Tibial nerve (tissue), 4 donors: ENCODE measurements around the gene ISLR.

Experiments
- EP300 ChIP-seq, 2 donors: sonication (generic); formaldehyde crosslinking; IDR thresholded peaks; one replicate each; pipeline ENCODE4 v1.6.1; 2017; ENCODE audit warnings: antibody characterized with exemption in 2 of 2, mild to moderate bottlenecking in 1 of 2
- POLR2A ChIP-seq, 2 donors: fragments of 450-650 bp; IDR thresholded peaks; one replicate each; pipeline ENCODE4 v1.6.1; 2017; ENCODE audit warnings: antibody characterized with exemption in 2 of 2, mild to moderate bottlenecking in 2 of 2, moderate library complexity in 2 of 2
- TF ChIP-seq, protein P1 (sequence below), 5 experiments: fragments of 200-600 bp in 3 of 5; fragments of 450-650 bp in 2 of 5; sonication (generic) in 3 of 5; IDR thresholded peaks; one replicate each; pipeline ENCODE4 v1.5.1; 2016 to 2019; ENCODE audit warnings: antibody characterized with exemption in 5 of 5, mild to moderate bottlenecking in 3 of 5, moderate library complexity in 2 of 5

DNA sequence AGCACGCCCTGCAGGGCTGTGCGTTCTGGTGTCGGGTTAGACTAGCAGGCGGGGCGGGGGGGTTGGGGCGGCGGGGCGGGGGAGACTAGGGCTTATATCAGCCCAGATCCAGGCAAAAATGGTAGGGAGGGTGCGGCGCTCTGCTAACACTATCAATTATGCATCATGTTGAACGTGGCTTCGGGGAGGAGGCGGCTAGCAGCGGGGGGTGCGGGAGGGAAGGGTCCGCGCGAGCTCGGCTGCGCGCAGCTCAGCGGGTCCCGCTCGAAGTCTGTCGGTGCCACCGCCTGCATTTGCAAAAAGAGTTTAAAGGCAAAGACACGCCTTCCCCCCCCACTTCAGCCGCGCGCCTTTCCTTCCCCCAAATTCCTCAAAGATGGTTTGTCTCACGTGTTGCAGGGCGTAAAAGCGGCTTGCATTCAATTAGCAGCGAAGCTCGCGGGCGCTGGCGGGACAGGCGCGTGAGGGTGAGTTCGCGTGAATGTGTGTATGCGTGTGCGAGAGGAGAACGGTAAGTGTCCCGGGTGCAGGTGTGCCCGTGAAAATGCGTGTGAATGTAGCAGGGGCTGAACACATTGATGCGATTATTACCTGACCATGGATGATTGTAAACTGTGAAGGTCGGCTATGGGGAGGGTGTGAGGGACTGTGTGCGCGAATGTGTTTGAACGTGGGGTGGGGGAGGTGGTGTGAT lies 43.2 kb upstream of the ISLR start, which contains the start of gene ISLR2:
- TF ChIP-seq POLR2A (IDR thresholded peaks at IDR 0.05), result no peak
- TF ChIP-seq, protein P1, sequence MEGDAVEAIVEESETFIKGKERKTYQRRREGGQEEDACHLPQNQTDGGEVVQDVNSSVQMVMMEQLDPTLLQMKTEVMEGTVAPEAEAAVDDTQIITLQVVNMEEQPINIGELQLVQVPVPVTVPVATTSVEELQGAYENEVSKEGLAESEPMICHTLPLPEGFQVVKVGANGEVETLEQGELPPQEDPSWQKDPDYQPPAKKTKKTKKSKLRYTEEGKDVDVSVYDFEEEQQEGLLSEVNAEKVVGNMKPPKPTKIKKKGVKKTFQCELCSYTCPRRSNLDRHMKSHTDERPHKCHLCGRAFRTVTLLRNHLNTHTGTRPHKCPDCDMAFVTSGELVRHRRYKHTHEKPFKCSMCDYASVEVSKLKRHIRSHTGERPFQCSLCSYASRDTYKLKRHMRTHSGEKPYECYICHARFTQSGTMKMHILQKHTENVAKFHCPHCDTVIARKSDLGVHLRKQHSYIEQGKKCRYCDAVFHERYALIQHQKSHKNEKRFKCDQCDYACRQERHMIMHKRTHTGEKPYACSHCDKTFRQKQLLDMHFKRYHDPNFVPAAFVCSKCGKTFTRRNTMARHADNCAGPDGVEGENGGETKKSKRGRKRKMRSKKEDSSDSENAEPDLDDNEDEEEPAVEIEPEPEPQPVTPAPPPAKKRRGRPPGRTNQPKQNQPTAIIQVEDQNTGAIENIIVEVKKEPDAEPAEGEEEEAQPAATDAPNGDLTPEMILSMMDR (IDR thresholded peaks at IDR 0.05), result no peak
- TF ChIP-seq EP300 (IDR thresholded peaks at IDR 0.05), result no peak
